Measurements from ENCODE around the gene P4HA1.

DNA sequence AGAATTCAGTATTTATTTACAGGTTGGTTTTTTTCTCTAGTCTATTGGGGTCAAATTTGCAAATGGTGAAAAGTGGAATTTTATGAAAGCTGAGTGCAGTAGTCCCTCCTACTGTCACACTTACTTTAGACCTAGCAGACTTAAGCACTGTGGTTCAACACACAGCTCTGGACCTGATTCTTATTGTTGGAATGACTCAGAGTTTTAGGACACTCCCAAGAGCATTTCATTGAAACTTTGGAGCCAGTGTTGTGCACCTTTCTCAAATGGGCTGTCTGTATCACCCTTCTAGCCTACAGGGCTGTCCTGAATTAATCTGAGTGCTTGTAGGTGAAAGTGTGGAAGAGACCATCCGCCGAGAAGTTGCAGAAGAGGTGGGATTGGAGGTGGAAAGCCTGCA is 29.7 kb upstream of the P4HA1 start:
- TF ChIP-seq TAF1 (IDR thresholded peaks at IDR 0.05; ENCODE audit: low read depth, low read length) (no peak), POLR2A (IDR thresholded peaks at IDR 0.05; ENCODE audit: low read depth, low read length) (no peak; the same call in 1 of the 2 replicates), POLR2AphosphoS5 (IDR thresholded peaks at IDR 0.05; ENCODE audit: low read depth, low read length) (no peak; the same call in 1 of the 2 replicates), SPI1 (IDR thresholded peaks at IDR 0.05; ENCODE audit: low read depth, low read length) (no peak), POU2F2 (IDR thresholded peaks at IDR 0.05; ENCODE audit: low read depth, low read length) (no peak), PAX5 (IDR thresholded peaks at IDR 0.05; ENCODE audit: insufficient read depth, low read length, severe bottlenecking) (no peak)
